Adrenal gland (tissue), 5 donors: ENCODE results near the gene EFCAB11.

ENCODE experiments used
- CTCF ChIP-seq, 6 experiments: fragments of 450-650 bp in 4 of 6; fragments of 200-600 bp in 2 of 6; sonication (generic) in 1 of 6; IDR thresholded peaks; 1 replicate in 5 of 6; 2 replicates in 1 of 6; pipeline versions ENCODE4 v1.5.1 to v1.8.0; 2016 to 2021; ENCODE audit warnings: antibody characterized with exemption in 6 of 6, mild to moderate bottlenecking in 2 of 6, moderate library complexity in 1 of 6
- POLR2A ChIP-seq, 2 donors: fragments of 450-650 bp; IDR thresholded peaks; one replicate each; pipeline ENCODE4 v1.6.1; 2017; ENCODE audit warnings: antibody characterized with exemption in 2 of 2, mild to moderate bottlenecking in 2 of 2, moderate library complexity in 1 of 2
- donor health status: DM: no; HTN: no; CAD: no.

- TF ChIP-seq CTCF (IDR thresholded peaks at IDR 0.05): no peak
- TF ChIP-seq POLR2A (IDR thresholded peaks at IDR 0.05): no peak
These were observed 100.4 kb downstream of the EFCAB11 start for GRCh38 chr14:89853936-89854693.
